ENCODE measurements around the gene LRRC1.

LRRC1 gene

GRCh38 chr6:53794720-53795339, at the start of gene LRRC1:
Gene LRRC1 (plus strand): TSS chr6:53795005. CDS start chr6:53795257, 252 bp downstream.
- no peak for TF ChIP-seq CTCF (IDR thresholded peaks at IDR 0.05; ENCODE audit: low read length, missing control alignments)
- H3K4me3 ChIP-seq (replicated peaks; ENCODE audit: low read depth, low read length) = peak within 1 kb of the TSS; percentile 80
- DNase-seq (ENCODE audit: low read depth) = peak; percentile 90

- no peak for TF ChIP-seq CTCF (IDR thresholded peaks at IDR 0.05; ENCODE audit: low read length, missing control alignments)
- DNase-seq (ENCODE audit: low read depth) = no peak
- no peak overlapping the region for H3K4me3 ChIP-seq (replicated peaks; ENCODE audit: low read depth, low read length)
These were observed 48.2 kb upstream of the LRRC1 start for GRCh38 chr6:53746442-53747103.

- H3K4me3 ChIP-seq (replicated peaks; ENCODE audit: low read depth, low read length) = no peak overlapping the region
- DNase-seq (ENCODE audit: low read depth) = no peak
- no peak for TF ChIP-seq CTCF (IDR thresholded peaks at IDR 0.05; ENCODE audit: low read length, missing control alignments)
These were observed 44.7 kb upstream of the LRRC1 start for GRCh38 chr6:53750052-53750650.

GRCh38 chr6:53751417-53751816, 43.4 kb upstream of the LRRC1 start:
- no peak overlapping the region for H3K4me3 ChIP-seq (replicated peaks; ENCODE audit: low read depth, low read length)
- no peak for DNase-seq (ENCODE audit: low read depth)
- TF ChIP-seq CTCF (IDR thresholded peaks at IDR 0.05; ENCODE audit: low read length, missing control alignments) = no peak

- no peak for DNase-seq (ENCODE audit: low read depth)
- no peak overlapping the region for H3K4me3 ChIP-seq (replicated peaks; ENCODE audit: low read depth, low read length)
These were observed 42.4 kb upstream of the LRRC1 start for GRCh38 chr6:53752440-53752839.

GRCh38 chr6:53752856-53753255, 41.9 kb upstream of the LRRC1 start:
- TF ChIP-seq CTCF (IDR thresholded peaks at IDR 0.05; ENCODE audit: low read length, missing control alignments) = no peak
- no peak overlapping the region for H3K4me3 ChIP-seq (replicated peaks; ENCODE audit: low read depth, low read length)
- DNase-seq (ENCODE audit: low read depth) = peak; percentile 73

More at GRCh38 chr6:53752440-53752839, 42.4 kb upstream of the LRRC1 start:
- no peak for TF ChIP-seq CTCF (IDR thresholded peaks at IDR 0.05; ENCODE audit: low read length, missing control alignments)
